Measurements from ENCODE around the gene LPCAT1. TPM values are rescaled to one million over a fixed set of nuclear protein-coding genes. Genes with fewer than 3 reads are reported as not detected.

The LPCAT1 gene
- total RNA-seq, 1 donor, result 41.3 TPM

GRCh38 chr5:1480806-1481205 is 43.0 kb downstream of the LPCAT1 start:
- no peak for TF ChIP-seq CTCF (IDR thresholded peaks at IDR 0.05; ENCODE audit: insufficient read depth, low read length)
- DNase-seq (ENCODE audit: low read depth), result no peak
- no peak overlapping the region for H3K4me3 ChIP-seq (ENCODE audit: low read depth, low read length)

GRCh38 chr5:1480217-1480616 is 43.5 kb downstream of the LPCAT1 start:
- no peak for TF ChIP-seq CTCF (IDR thresholded peaks at IDR 0.05; ENCODE audit: insufficient read depth, low read length)
- no peak for DNase-seq (ENCODE audit: low read depth)
- no peak overlapping the region for H3K4me3 ChIP-seq (ENCODE audit: low read depth, low read length)

- no peak overlapping the region for H3K4me3 ChIP-seq (ENCODE audit: low read depth, low read length)
- TF ChIP-seq CTCF (IDR thresholded peaks at IDR 0.05; ENCODE audit: insufficient read depth, low read length), result peak; percentile 65
- peak; percentile 66 for DNase-seq (ENCODE audit: low read depth)
These were observed 44.1 kb downstream of the LPCAT1 start for GRCh38 chr5:1479581-1480188.

GRCh38 chr5:1479066-1479465 is 44.7 kb downstream of the LPCAT1 start:
- H3K4me3 ChIP-seq (ENCODE audit: low read depth, low read length), result no peak overlapping the region
- no peak for TF ChIP-seq CTCF (IDR thresholded peaks at IDR 0.05; ENCODE audit: insufficient read depth, low read length)
- DNase-seq (ENCODE audit: low read depth), result no peak

GRCh38 chr5:1478271-1479035 is 45.3 kb downstream of the LPCAT1 start:
- no peak overlapping the region for H3K4me3 ChIP-seq (ENCODE audit: low read depth, low read length)
- DNase-seq (ENCODE audit: low read depth), result no peak
- no peak for TF ChIP-seq CTCF (IDR thresholded peaks at IDR 0.05; ENCODE audit: insufficient read depth, low read length)

- no peak overlapping the region for H3K4me3 ChIP-seq (ENCODE audit: low read depth, low read length)
- TF ChIP-seq CTCF (IDR thresholded peaks at IDR 0.05; ENCODE audit: insufficient read depth, low read length), result no peak
- no peak for DNase-seq (ENCODE audit: low read depth)
These were observed 46.4 kb downstream of the LPCAT1 start for GRCh38 chr5:1477341-1477740.

All from fibroblast of the aortic adventitia (primary cell).